WTC11 (cell line): ENCODE data around the gene CBX5. TPM values are rescaled to one million over a fixed set of nuclear protein-coding genes. Genes with fewer than 3 reads are reported as not detected.

Source experiments
- ATAC-seq: fragments of 200-7000 bp; cut with Tn5 transposase; 2 replicates; pipeline ENCODE4 v1.10.0; 2021; ENCODE audit warnings: mild to moderate bottlenecking, moderate library complexity
- CTCF ChIA-PET: fragments of 300-600 bp; sonication (Branson Sonifier 250); formaldehyde crosslinking; loops from one replicate; lab custom pipeline; 2021; ENCODE audit warnings: antibody characterized with exemption; lab: Charles Lee
- POLR2A ChIA-PET: fragments of 350-600 bp; sonication (Branson Sonifier 250); formaldehyde crosslinking; loops from one replicate; lab custom pipeline; 2021; ENCODE audit warnings: antibody characterized with exemption; lab: Charles Lee
- DNase-seq: peaks from one replicate; pipeline ENCODE4 v3.0.0; 2021; ENCODE audit warnings: low spot score
- H3K27ac Mint-ChIP-seq: 2 replicates; pipeline ENCODE4 v1.8.0; 2021; ENCODE audit warnings: mixed read lengths
- H3K27me3 Mint-ChIP-seq: 2 replicates; pipeline ENCODE4 v1.8.0; 2021; ENCODE audit warnings: low read depth, mild to moderate bottlenecking, moderate library complexity, mixed read lengths
- H3K36me3 Mint-ChIP-seq: 2 replicates; pipeline ENCODE4 v1.8.0; 2021; ENCODE audit warnings: mixed read lengths
- H3K4me1 Mint-ChIP-seq: 2 replicates; pipeline ENCODE4 v1.8.0; 2022; ENCODE audit warnings: mixed read lengths
- H3K4me3 Mint-ChIP-seq: 2 replicates; pipeline ENCODE4 v1.8.0; 2021; ENCODE audit warnings: mild to moderate bottlenecking, moderate library complexity, mixed read lengths
- H3K9me3 Mint-ChIP-seq: 2 replicates; pipeline ENCODE4 v1.8.0; 2021; ENCODE audit warnings: mixed read lengths
- ELF4 ChIP-seq: sonication (generic); formaldehyde crosslinking; IDR thresholded peaks from 2 replicates; pipeline ENCODE4 v1.8.1; 2022; ENCODE audit warnings: low read depth, mild to moderate bottlenecking, moderate library complexity, missing genetic modification reagents
- EMX1 ChIP-seq: fragments of 250-450 bp; sonication (Bioruptor Pico); IDR thresholded peaks from 2 replicates; pipeline ENCODE4 v1.8.0; 2021; ENCODE audit warnings: mild to moderate bottlenecking
- ESRRA ChIP-seq: sonication (generic); formaldehyde crosslinking; IDR thresholded peaks from 2 replicates; pipeline ENCODE4 v1.8.1; 2022; ENCODE audit warnings: mild to moderate bottlenecking, missing genetic modification reagents, borderline replicate concordance
- FOXK1 ChIP-seq: sonication (generic); formaldehyde crosslinking; IDR thresholded peaks from 2 replicates; pipeline ENCODE4 v1.8.0; 2022; ENCODE audit warnings: mild to moderate bottlenecking, moderate library complexity, missing genetic modification reagents
- KAT7 ChIP-seq: sonication (generic); formaldehyde crosslinking; IDR thresholded peaks from 2 replicates; pipeline ENCODE4 v1.8.1; 2023; ENCODE audit warnings: missing genetic modification reagents, mild to moderate bottlenecking, borderline replicate concordance
- NR3C1 ChIP-seq: sonication (generic); formaldehyde crosslinking; conservative IDR thresholded peaks from 2 replicates; pipeline ENCODE4 v1.8.1; 2023; ENCODE audit warnings: low read depth, mild to moderate bottlenecking, missing genetic modification reagents
- PRRX2 ChIP-seq: fragments of 250-450 bp; sonication (Bioruptor Pico); IDR thresholded peaks from 2 replicates; pipeline ENCODE4 v1.8.0; 2021; ENCODE audit warnings: mild to moderate bottlenecking
- SP1 ChIP-seq: sonication (generic); formaldehyde crosslinking; conservative IDR thresholded peaks from 2 replicates; pipeline ENCODE4 v1.8.1; 2022; ENCODE audit warnings: missing genetic modification reagents
- ZNF317 ChIP-seq: sonication (generic); formaldehyde crosslinking; IDR thresholded peaks from 2 replicates; pipeline ENCODE4 v1.8.1; 2023; ENCODE audit warnings: low read depth, mild to moderate bottlenecking, moderate library complexity, missing genetic modification reagents, borderline replicate concordance
- ZNF396 ChIP-seq: fragments of 250-450 bp; sonication (Bioruptor Pico); IDR thresholded peaks from 2 replicates; pipeline ENCODE4 v1.8.0; 2021; ENCODE audit warnings: mild to moderate bottlenecking, moderate library complexity, borderline replicate concordance
- total RNA-seq: library from RNA; stranded (reverse); gene quantifications from 3 replicates; pipeline ENCODE4 v1.2.3, GENCODE V29; 2021
- TF ChIP-seq, protein P1 (sequence below): sonication (generic); formaldehyde crosslinking; IDR thresholded peaks from 2 replicates; pipeline ENCODE4 v1.8.0; 2023; ENCODE audit warnings: missing genetic modification reagents
- TF ChIP-seq, protein P2 (sequence below): sonication (generic); formaldehyde crosslinking; IDR thresholded peaks from 2 replicates; pipeline ENCODE4 v1.8.1; 2023; ENCODE audit warnings: mild to moderate bottlenecking, missing genetic modification reagents
- TF ChIP-seq, protein P3 (sequence below): fragments of 250-450 bp; sonication (Bioruptor Pico); IDR thresholded peaks from 2 replicates; pipeline ENCODE4 v1.9.0; 2021; ENCODE audit warnings: mild to moderate bottlenecking, borderline replicate concordance
- TF ChIP-seq, protein P4 (sequence below): sonication (generic); formaldehyde crosslinking; IDR thresholded peaks from 2 replicates; pipeline ENCODE4 v1.8.1; 2023; ENCODE audit warnings: mild to moderate bottlenecking, moderate library complexity, missing genetic modification reagents
- TF ChIP-seq, protein P5 (sequence below): sonication (generic); formaldehyde crosslinking; IDR thresholded peaks from 2 replicates; pipeline ENCODE4 v1.8.1; 2022; ENCODE audit warnings: missing genetic modification reagents, borderline replicate concordance
- TF ChIP-seq, protein P6 (sequence below): sonication (generic); formaldehyde crosslinking; IDR thresholded peaks from 2 replicates; pipeline ENCODE4 v1.8.1; 2023; ENCODE audit warnings: mild to moderate bottlenecking, missing genetic modification reagents, moderate library complexity
- TF ChIP-seq, protein P7 (sequence below): sonication (generic); formaldehyde crosslinking; IDR thresholded peaks from 2 replicates; pipeline ENCODE4 v1.8.1; 2022; ENCODE audit warnings: low read depth, missing genetic modification reagents, borderline replicate concordance

CBX5 gene
- total RNA-seq, 1 experiment from 2014 or later: 182 TPM

DNA sequence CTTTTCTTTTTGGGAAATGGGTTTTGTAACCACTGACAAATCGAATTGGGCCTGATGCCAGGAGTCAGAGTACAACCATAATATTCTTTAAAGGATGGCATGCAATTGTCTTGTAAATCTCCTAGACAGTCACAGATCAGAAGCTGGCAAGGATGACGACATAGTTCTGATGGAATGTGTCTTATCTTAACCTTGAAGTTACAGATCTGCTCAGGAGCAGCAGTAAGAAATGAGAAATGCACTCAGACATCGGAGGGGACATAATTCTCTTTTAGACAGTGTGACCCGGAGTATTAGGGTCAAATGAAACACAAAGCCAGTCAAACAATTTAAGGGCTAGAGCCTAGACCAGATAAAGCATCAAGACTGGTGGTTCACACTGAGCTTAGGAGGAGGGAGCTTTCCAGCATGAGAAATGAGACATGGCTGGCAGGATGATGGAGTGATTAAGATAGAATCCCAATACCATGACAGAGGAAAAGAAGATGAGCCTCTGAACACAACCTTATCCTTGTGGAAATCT lies 17.5 kb downstream of the CBX5 start:
- ATAC-seq: no peak
- ChIA-PET CTCF (interaction anchor here (0.6 to 2.0 kb wide), 9 partner anchors 8 to 117 kb away, joined by 3 to 15 read pairs (median 4); partner anchors contain the start of genes COPZ1 and NFE2), POLR2A (interaction anchor here (1.2 to 6.0 kb wide), 2 partner anchors 11 to 18 kb away, joined by 3 to 105 read pairs; partner anchors contain the start of genes CBX5 and HNRNPA1)
- no peak overlapping the region for H3K4me3 Mint-ChIP-seq
- peaks cover 4% of the 10 kb centered on the region for H3K36me3 Mint-ChIP-seq
- H3K9me3 Mint-ChIP-seq: no peaks in the 10 kb centered on the region
- peaks cover 69% of the 10 kb centered on the region for H3K4me1 Mint-ChIP-seq
- no peaks in the 10 kb centered on the region for H3K27me3 Mint-ChIP-seq
- DNase-seq: no peak
- no peak for TF ChIP-seq SP1 (CRISPR knock-in tag)
- TF ChIP-seq ESRRA (CRISPR knock-in tag): no peak
- no peak for TF ChIP-seq FOXK1 (CRISPR knock-in tag)
- TF ChIP-seq, protein P1, sequence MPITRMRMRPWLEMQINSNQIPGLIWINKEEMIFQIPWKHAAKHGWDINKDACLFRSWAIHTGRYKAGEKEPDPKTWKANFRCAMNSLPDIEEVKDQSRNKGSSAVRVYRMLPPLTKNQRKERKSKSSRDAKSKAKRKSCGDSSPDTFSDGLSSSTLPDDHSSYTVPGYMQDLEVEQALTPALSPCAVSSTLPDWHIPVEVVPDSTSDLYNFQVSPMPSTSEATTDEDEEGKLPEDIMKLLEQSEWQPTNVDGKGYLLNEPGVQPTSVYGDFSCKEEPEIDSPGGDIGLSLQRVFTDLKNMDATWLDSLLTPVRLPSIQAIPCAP (CRISPR knock-in tag): no peak
- TF ChIP-seq EMX1 (CRISPR knock-in tag): no peak
- TF ChIP-seq, protein P2, sequence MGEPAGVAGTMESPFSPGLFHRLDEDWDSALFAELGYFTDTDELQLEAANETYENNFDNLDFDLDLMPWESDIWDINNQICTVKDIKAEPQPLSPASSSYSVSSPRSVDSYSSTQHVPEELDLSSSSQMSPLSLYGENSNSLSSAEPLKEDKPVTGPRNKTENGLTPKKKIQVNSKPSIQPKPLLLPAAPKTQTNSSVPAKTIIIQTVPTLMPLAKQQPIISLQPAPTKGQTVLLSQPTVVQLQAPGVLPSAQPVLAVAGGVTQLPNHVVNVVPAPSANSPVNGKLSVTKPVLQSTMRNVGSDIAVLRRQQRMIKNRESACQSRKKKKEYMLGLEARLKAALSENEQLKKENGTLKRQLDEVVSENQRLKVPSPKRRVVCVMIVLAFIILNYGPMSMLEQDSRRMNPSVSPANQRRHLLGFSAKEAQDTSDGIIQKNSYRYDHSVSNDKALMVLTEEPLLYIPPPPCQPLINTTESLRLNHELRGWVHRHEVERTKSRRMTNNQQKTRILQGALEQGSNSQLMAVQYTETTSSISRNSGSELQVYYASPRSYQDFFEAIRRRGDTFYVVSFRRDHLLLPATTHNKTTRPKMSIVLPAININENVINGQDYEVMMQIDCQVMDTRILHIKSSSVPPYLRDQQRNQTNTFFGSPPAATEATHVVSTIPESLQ (CRISPR knock-in tag): no peak
- TF ChIP-seq PRRX2: no peak
- TF ChIP-seq, protein P3, sequence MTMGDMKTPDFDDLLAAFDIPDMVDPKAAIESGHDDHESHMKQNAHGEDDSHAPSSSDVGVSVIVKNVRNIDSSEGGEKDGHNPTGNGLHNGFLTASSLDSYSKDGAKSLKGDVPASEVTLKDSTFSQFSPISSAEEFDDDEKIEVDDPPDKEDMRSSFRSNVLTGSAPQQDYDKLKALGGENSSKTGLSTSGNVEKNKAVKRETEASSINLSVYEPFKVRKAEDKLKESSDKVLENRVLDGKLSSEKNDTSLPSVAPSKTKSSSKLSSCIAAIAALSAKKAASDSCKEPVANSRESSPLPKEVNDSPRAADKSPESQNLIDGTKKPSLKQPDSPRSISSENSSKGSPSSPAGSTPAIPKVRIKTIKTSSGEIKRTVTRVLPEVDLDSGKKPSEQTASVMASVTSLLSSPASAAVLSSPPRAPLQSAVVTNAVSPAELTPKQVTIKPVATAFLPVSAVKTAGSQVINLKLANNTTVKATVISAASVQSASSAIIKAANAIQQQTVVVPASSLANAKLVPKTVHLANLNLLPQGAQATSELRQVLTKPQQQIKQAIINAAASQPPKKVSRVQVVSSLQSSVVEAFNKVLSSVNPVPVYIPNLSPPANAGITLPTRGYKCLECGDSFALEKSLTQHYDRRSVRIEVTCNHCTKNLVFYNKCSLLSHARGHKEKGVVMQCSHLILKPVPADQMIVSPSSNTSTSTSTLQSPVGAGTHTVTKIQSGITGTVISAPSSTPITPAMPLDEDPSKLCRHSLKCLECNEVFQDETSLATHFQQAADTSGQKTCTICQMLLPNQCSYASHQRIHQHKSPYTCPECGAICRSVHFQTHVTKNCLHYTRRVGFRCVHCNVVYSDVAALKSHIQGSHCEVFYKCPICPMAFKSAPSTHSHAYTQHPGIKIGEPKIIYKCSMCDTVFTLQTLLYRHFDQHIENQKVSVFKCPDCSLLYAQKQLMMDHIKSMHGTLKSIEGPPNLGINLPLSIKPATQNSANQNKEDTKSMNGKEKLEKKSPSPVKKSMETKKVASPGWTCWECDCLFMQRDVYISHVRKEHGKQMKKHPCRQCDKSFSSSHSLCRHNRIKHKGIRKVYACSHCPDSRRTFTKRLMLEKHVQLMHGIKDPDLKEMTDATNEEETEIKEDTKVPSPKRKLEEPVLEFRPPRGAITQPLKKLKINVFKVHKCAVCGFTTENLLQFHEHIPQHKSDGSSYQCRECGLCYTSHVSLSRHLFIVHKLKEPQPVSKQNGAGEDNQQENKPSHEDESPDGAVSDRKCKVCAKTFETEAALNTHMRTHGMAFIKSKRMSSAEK (CRISPR knock-in tag): no peak
- TF ChIP-seq NR3C1 (CRISPR knock-in tag): no peak
- no peak for TF ChIP-seq ZNF396
- TF ChIP-seq, protein P4, sequence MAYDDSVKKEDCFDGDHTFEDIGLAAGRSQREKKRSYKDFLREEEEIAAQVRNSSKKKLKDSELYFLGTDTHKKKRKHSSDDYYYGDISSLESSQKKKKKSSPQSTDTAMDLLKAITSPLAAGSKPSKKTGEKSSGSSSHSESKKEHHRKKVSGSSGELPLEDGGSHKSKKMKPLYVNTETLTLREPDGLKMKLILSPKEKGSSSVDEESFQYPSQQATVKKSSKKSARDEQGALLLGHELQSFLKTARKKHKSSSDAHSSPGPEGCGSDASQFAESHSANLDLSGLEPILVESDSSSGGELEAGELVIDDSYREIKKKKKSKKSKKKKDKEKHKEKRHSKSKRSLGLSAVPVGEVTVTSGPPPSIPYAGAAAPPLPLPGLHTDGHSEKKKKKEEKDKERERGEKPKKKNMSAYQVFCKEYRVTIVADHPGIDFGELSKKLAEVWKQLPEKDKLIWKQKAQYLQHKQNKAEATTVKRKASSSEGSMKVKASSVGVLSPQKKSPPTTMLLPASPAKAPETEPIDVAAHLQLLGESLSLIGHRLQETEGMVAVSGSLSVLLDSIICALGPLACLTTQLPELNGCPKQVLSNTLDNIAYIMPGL (CRISPR knock-in tag): no peak
- TF ChIP-seq, protein P5, sequence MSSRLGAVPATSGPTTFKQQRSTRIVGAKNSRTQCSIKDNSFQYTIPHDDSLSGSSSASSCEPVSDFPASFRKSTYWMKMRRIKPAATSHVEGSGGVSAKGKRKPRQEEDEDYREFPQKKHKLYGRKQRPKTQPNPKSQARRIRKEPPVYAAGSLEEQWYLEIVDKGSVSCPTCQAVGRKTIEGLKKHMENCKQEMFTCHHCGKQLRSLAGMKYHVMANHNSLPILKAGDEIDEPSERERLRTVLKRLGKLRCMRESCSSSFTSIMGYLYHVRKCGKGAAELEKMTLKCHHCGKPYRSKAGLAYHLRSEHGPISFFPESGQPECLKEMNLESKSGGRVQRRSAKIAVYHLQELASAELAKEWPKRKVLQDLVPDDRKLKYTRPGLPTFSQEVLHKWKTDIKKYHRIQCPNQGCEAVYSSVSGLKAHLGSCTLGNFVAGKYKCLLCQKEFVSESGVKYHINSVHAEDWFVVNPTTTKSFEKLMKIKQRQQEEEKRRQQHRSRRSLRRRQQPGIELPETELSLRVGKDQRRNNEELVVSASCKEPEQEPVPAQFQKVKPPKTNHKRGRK (CRISPR knock-in tag): no peak
- no peak for TF ChIP-seq ELF4 (CRISPR knock-in tag)
- TF ChIP-seq, protein P6, sequence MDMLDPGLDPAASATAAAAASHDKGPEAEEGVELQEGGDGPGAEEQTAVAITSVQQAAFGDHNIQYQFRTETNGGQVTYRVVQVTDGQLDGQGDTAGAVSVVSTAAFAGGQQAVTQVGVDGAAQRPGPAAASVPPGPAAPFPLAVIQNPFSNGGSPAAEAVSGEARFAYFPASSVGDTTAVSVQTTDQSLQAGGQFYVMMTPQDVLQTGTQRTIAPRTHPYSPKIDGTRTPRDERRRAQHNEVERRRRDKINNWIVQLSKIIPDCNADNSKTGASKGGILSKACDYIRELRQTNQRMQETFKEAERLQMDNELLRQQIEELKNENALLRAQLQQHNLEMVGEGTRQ: no peak
- TF ChIP-seq, protein P7, sequence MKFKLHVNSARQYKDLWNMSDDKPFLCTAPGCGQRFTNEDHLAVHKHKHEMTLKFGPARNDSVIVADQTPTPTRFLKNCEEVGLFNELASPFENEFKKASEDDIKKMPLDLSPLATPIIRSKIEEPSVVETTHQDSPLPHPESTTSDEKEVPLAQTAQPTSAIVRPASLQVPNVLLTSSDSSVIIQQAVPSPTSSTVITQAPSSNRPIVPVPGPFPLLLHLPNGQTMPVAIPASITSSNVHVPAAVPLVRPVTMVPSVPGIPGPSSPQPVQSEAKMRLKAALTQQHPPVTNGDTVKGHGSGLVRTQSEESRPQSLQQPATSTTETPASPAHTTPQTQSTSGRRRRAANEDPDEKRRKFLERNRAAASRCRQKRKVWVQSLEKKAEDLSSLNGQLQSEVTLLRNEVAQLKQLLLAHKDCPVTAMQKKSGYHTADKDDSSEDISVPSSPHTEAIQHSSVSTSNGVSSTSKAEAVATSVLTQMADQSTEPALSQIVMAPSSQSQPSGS (CRISPR knock-in tag): no peak
- no peak for TF ChIP-seq ZNF317 (CRISPR knock-in tag)
- no peak for TF ChIP-seq KAT7 (CRISPR knock-in tag)
- H3K27ac Mint-ChIP-seq: peak overlapping the region; percentile 94
